HG03060 (cell line): Measurements from ENCODE around the gene DDHD1.
"Not testable (repeated sequence)": the region's sequence is repeated elsewhere in the genome, so short reads cannot be mapped to it uniquely, and the experiment has no call there.

ENCODE experiments used
- ATAC-seq: cut with Tn5 transposase; IDR thresholded peaks from one replicate; pipeline ENCODE4 v1.9.1; 2021; ENCODE audit warnings: low read depth, moderate number of reproducible peaks; ENCODE audit not compliant: unreplicated experiment

The DDHD1 gene

DNA sequence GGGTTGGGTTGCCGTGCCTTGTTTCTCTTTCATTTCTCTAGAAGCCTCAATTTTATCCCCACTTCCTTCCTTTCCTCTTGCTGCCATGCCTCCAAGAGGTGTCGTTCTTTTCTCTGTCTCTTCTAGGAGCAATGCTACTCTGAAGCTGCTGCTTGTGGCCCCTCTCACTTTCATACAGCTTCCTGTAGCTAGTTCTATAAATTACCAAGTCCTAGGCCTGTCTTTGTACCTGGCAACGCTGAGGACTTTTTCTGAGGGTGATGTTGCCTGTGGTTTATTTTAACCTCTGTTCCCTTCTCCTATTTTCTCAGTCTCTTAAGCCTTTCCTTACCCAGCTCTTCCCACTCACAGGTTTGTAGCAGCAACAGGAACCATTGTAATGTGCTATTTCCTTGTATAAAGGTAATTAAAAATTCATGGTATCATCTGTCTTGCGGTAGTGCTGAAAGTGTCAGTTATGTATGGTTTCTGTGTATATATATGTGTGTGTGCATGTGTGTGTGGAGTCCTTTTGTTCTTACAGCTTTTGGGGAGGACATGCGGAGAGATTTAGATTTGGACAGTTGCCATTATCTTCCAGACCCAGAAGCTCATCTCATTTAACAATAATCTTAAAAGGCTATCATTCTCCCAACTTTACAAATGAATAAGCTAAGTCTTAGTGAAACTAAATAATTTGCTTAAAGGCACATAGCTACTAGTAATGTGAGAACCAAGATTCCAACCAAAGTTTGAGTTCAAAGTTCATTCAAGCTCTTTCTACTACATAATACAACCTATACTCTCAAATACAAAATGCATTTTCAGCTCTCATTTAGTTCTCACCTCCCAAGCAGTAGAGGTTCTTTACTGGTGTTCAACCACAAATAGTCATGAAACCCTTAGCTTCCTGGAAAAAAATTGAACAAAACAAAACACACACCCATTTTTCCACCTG lies 43.8 kb downstream of the DDHD1 start:
- peak; percentile 58 for ATAC-seq

DNA sequence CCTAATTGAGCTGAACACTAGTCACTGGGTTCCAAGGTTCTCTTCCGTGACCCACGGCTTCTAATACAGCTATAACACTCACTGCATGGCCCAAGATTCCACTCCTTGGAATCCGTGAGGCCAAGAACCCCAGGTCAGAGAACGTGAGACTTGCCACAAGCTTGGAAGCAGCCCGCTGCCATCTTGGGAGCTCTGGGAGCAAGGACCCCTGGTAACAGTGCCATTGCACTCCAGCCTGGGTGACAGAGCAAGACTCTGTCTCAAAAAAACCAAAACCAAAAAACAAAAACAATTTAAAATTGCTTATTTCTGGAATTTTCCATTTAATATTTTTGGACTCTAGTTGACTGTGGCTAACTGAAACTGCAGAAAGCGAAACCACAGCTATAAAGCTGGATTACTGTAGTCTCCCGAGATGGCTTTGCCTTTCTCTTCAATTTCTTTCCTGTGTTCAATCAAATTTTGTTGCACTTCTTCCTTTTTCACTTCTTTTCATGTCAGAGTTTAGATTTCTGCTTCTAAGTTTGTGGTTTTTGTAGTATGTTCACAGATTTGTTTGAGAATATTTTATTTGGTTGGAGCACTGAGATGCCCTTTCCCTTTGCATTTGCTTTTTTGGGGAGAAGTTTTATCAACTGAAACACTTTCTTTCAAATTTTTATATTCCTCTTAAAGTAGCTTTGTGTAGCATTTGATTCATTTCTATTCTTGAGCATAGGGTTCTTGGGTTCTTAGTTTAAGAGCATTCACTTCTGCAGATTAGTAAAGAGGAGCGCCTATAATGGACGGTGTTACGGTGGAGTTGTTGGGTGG lies 44.6 kb downstream of the DDHD1 start:
- no peak for ATAC-seq

DNA sequence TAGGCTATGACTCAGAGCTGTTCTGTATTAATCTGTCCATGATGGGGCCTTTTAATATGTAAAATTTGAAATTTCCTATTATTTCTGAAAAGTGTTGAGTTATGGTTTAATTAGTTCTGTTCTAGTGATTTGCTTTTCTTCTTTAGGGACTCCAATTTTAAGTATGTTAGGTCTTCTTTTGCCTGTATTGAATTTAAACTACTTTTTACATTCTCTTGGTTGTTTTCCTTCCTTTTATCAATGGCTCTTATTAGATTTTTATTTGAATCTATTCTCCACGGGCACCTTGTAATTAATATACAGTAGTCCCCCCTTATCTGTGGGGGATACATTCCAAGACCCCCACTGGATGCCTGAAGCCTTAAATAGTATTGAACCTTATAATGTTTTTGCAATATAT lies 46.4 kb downstream of the DDHD1 start:
- ATAC-seq, result no peak

DNA sequence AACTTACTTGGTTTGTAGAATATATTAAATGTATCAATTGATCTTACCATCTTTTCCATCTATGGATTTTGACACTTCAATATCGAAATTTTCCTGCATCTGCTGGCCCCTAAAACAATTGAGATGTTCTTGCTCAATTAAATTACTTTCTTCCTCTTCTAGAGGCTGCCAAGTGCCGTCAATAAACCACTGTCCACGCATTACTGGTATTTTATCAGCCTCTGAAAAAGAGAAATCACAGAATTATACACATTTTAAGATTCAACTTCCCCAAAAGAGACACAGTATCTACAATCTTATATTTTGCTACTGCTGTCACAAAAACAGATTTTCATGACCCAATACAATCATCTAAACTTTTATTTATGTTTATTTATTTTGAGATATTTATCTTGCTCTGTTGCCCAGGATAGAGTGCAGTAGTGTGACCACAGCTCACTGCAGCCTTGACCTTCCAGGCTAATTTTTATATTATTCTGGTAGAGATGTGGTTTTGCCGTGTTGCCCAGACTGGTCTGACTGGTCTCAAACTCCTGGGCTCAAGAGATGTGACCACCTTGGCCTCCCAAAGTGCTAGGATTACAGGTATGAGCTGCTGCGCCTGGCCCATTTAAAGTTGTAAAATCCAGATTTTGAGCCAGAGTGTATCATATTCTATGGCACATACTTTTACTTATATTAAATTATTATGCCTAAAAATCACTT lies 49.3 kb downstream of the DDHD1 start:
- ATAC-seq, result no peak

DNA sequence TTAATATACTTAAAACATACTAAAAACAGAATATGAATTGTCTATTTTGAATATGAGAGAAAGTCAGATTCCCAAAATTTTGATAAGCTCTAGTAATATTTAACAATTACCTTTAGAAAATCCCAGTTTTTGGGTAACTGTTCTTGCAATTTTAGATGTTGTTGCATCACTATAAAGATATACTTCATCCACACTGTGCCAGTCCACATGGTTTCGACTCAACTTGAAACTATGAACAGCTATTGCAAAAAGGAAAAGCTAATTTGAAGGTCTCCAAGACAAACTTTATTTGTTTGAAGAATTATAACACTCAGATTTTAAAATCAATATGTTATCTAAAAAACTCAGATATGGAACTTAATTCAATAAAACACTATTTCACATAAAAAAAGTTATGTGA lies 59.9 kb downstream of the DDHD1 start:
- no peak for ATAC-seq

DNA sequence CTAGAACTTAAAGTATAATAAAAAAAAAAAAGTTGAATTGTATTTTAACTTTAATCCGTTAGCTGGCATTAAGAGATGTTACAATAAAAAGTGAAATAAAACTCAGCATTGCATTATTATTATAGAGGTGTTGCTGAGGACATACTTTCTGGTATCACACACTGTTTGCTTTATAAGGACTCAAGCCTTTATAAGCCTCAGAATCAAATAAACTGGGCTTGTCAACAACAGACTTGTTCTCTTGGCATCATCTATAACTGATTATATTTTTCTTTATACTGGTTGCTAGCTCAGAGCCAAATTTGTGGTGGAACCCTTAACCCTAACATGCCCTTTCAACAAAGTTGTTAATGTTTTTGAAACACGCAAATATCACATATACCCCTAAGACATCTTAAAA lies 62.3 kb downstream of the DDHD1 start:
- no peak for ATAC-seq

DNA sequence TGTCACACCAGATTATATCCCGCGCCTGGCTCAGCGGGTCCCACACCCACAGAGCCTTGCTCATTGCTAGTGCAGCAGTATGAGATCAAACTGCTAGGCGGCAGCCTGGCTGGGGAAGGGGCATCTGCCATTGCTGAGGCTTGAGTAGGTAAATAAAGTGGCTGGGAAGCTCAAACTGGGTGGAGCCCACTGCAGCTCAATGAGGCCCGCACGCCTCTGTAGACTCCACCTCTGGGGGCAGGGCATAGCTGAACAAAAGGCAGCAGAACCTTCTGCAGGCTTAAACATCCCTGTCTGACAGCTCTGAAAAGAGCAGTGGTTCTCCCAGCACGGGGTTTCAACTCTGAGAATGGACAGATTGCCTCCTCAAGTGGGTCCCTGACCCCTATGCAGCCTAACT lies 68.2 kb downstream of the DDHD1 start:
- not testable (repeated sequence) for ATAC-seq

DNA sequence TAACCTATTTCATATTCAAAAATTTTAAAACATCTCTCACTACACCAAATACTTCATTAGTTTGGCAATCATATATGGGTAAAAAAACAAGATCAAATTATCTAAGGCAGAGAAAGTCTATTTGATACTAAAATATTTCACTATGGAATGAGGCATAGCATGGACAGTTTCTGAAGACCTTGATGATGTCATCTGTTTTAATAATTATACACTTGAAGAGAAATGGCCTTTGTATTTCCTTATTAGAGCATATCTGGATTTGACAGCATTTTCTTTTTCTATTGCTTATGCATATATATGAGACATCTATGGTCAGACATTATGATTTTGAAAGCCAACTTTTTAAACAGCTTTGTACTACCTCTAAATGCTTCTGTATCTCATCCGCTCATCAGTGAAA lies 88.6 kb downstream of the DDHD1 start:
- no peak for ATAC-seq

DNA sequence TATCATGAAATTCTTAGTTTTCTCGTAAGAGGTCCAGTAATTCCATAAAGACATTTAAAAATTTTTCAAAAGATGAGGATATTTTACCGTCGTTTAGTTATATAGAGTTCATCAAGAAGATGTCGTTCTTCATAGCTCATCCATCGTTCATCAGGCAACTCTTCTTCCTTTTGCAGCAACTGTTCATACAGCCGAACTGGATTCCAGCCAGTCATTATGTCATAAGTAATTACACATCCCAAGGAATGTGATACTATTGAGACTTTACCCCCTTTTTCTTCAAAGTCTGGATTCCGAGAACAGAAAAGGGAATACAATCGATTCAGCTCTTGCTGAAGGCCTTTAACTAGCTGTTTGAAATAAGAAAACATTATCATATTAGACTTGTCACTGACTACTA lies 90.3 kb downstream of the DDHD1 start:
- no peak for ATAC-seq

DNA sequence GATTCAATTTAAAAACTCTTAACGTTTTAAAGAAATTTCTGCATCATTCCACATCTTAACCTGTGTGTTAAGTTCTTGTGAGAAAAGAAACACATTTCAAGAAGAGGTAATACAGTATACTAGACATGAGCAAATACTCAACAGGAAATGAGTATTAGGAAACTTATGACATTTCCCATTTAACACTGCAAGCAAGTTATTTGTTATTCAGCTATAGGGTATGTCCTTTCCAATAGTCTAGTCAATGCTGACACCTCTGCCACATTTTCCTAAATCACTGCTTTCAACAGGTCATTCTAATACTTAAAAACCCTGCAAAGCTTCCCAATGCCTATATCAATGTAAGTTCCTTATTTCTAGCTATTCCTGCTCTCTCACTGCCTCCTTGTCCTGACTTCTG lies 93.1 kb downstream of the DDHD1 start:
- no peak for ATAC-seq

DNA sequence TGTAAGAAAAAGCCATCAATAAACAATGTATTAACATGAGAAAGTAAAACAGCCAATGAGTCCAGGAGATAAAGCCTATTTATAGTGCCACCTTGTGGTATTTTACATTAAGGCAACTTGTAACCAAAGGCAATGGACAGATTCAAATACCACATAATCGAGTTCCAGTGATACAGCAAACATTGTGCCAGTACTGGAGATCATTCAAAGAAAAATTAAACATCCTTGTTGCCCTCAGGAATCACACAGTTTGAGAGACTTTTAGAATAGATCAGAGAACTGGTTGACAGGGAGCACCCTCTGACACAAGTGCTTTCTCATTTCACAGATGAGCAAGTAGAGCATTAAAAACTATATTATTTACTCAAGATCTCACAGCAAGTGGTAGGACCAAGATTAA lies 98.1 kb downstream of the DDHD1 start:
- peak; percentile 53 for ATAC-seq

DNA sequence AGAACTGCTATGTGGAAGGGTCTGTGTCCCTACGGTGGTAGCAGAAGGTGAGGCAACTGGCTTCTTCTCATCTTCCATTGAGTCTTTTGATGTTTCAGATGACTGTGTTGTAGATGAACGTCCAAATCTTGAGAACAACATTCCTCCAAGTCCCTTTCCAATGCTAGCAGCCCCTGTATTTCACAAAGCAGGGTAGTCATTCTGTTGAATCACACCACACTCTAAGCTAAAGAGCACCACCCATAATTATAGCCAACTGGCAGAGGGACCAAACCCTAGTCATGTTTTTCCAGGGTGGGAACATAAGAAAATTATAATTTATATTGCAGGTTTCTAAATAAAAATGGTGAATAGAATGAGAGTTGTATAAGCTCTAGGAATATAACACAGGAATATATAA lies 98.7 kb downstream of the DDHD1 start:
- no peak for ATAC-seq

DNA sequence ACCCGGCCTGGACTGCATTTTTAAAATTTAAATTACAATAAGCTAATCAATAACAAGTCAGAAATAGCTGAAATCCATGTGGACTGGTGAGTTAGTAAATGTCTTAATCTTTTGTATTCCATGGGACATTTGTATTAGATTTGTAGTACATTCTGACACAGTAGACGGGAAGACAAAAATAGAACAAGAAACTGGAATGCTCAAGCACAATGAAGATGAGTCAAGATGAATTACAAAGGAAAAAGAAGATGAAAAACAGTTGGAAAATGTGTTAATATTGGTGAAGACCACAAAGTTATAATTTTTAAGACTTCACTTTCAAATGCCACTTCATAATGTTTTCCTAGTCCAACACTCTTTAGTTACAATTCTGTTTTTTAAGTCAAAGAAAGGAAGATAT lies 104.5 kb downstream of the DDHD1 start:
- no peak for ATAC-seq

DNA sequence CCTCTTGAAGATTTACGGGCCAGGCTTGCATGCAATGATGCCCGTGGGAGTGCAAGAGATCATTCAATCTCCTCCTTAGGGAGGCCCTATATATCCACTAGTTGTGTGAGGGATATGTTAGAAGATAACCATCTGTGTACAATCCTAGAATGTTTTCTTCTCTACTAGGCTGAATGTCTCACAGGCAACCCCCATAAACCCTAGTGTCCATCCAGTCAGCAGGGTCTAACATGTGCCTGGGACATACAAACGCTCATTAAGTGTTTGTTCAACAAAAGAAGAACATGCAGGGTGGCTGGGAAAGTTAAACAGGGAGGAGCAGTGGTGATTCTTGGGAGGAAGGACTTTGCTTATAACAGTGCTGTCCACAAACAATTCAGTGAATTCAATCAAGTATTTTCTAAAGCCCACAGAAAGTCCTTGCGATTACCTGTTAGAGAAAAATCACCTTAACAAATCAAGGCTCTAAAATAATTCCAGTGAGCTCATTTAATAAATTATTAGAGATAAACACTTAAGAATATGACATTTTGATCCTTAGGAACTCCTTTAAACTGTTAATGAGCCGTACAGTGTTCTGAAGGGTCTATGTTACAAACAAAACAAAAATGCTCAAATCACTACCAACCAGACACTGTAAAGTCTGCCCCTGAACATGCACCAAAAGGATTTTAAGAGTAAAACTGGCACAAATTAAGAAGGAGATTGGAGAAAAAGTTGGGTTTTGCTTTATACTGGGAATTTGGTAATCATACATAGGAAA lies 105.6 kb downstream of the DDHD1 start:
- ATAC-seq, result no peak

DNA sequence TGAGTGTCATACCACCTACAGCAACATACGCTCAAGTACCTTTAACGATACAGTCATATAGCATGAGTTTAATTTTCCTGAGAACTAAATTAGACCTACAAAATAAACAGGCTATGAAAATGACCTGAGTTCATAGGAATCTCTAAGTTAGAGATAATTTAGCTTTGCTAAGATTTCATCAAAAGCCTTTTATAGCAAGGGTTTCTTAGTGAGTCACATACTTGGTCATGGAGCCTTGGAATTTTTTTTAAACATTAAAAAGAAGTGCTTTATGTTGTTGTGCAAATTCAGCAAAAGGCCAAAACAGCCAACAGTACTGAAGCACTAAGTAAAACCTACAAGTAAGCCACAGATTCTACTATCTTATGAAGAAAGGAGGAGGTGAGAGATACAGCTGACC lies 108.6 kb downstream of the DDHD1 start:
- ATAC-seq, result no peak

DNA sequence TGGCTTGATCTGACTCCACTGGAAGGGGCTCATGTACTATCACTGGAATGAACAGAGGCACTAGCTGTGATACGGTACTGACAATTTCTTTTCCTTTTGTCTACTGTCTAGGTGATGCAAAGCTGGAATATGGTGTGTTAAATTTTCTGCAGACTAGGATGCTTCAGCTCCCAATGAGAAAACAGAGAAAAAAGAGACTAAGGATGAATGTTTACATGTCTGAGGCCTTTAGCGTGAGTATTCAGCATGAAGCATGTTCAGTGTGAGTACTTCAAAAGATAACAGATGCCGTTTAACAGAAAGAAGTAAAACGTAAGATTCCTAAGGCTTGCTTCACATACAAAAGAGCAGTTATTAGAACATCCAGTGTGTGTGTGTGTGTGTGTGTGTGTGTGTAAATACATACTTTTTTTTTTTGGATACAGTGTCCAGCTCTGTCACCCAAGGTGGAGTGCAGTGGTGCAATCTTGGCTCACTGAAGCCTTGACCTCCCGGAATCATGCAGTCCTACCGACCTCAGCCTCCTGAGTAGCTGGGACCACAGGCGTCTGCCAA lies 110.0 kb downstream of the DDHD1 start:
- ATAC-seq, result no peak

DNA sequence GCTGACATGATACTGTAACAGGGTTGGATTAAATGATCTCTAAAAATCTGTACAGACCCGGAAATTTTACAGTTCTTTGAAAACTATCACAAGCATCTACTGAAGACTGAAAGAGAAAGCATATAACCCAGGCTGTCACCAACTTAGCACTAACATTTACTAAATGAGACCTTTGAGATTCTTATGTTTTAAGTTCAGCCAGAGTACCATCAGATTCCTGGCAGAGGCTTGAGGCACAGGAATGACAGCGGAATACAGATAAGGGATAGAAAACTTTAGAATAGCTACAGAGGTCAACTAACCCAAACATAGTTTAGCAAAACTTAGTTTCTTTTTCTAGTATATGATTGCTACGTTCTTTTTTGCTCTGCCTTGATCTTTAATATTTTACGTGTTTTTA lies 110.6 kb downstream of the DDHD1 start:
- no peak for ATAC-seq

DNA sequence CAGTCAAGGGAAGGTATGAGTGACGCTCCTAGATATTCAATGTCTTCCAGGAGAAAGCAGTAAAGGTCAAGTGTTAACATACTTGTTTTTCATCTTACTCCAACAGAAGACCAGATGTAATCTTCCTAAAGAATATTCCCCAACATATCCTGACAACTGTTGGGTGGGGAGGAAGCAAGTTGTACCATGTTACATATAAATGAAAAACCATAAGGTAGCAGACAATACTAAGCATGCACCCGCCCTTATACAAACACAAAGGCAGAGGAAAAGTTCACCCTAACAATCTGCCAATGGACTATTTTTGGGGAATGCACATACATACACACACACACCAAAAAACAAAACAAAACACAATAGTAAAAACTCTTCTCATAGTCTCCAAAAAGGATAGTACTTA lies 112.1 kb downstream of the DDHD1 start:
- ATAC-seq, result no peak

DNA sequence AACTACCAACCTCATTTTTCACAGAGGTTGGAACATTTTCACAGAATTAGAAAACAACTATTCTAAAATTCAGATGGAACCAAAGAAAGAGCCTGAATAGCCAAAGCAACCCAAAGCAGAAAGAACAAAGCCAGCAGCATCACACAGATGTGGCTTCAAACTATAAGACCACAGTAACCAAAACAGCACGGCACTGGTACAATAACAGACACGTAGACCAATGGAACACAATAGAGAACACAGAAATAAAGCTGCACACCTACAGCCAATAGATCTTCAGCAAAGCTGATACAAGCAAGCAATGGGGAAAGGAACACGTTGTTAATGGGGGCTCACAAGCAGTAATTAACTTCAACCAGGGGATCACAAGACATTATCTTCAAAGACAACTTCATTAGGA lies 114.5 kb downstream of the DDHD1 start:
- no peak for ATAC-seq

DNA sequence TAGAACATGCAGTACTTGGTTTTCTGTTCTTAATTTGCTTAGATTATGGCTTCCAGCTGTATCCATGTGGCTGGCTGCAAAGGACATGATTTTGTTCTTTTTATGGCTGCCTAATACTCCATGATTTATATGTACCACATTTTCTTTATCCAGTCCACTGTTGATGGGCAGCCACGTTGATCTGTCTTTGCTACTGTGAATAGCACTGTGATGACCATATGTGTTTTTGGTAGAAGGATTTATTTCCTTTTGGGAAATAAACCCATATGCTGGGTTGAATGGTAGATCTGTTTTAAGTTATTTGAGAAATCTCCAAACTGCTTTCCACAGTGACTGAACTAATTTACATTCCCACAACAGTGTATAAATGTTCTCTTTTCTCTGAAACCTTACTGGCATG lies 116.1 kb downstream of the DDHD1 start:
- no peak for ATAC-seq
